ENCODE measurements around the gene CSK.

GRCh38 chr15:74841891-74842373 is 60.1 kb downstream of the CSK start:
- no peak for TF ChIP-seq POLR2A (IDR thresholded peaks at IDR 0.05)
- no peak for TF ChIP-seq POLR2AphosphoS5 (IDR thresholded peaks at IDR 0.05)
